ENCODE results near the gene BTN3A1. TPM values are rescaled to one million over a fixed set of nuclear protein-coding genes. Genes with fewer than 3 reads are reported as not detected.
A peak's percentile ranks its signal among the peaks of the same experiment; 100 is the strongest.

The BTN3A1 gene
- total RNA-seq, 4 donors from 2014 or later: 12.3 to 29.3 (median 16.6) TPM

GRCh38 chr6:26362093-26362835 lies 39.8 kb upstream of the BTN3A1 start:
- no peak for DNase-seq (ENCODE audit: low spot score in 2 of 2)
- peaks cover 0 to 26% (median 13%) of the 10 kb centered on the region in 4 donors for H3K4me1 ChIP-seq
- no peak for TF ChIP-seq POLR2A (IDR thresholded peaks at IDR 0.05)
- no peak for TF ChIP-seq CTCF (IDR thresholded peaks at IDR 0.05)
- TF ChIP-seq EP300 (IDR thresholded peaks at IDR 0.05): no peak
- no peak overlapping the region for H3K27ac ChIP-seq
- H3K27me3 ChIP-seq: no peaks in the 10 kb centered on the region
- WGBS, 2 donors: 86 to 88% methylated on average over 9 of the region's 9 CpGs
- H3K4me3 ChIP-seq: no peak overlapping the region
- H3K9me3 ChIP-seq: no peaks in the 10 kb centered on the region
- no peaks in the 10 kb centered on the region for H3K36me3 ChIP-seq

GRCh38 chr6:26362836-26363220 lies 39.2 kb upstream of the BTN3A1 start:
- no peak for DNase-seq (ENCODE audit: low spot score in 2 of 2)
- Histone ChIP-seq H3K36me3 (no peaks in the 10 kb centered on the region), H3K27me3 (no peaks in the 10 kb centered on the region), H3K27ac (no peak overlapping the region), H3K4me1 (peaks cover 0 to 26% (median 13%) of the 10 kb centered on the region in 4 donors), H3K4me3 (no peak overlapping the region), H3K9me3 (no peaks in the 10 kb centered on the region)
- WGBS, 2 donors: 90 to 94% methylated on average over 3 of the region's 3 CpGs
- TF ChIP-seq EP300 (IDR thresholded peaks at IDR 0.05) (no peak), POLR2A (IDR thresholded peaks at IDR 0.05) (no peak), CTCF (IDR thresholded peaks at IDR 0.05) (no peak)

- Histone ChIP-seq H3K27me3 (no peaks in the 10 kb centered on the region), H3K4me3 (peak overlapping the region; percentile 51 to 59 (median 54)), H3K9me3 (no peaks in the 10 kb centered on the region), H3K27ac (peak overlapping the region; percentile 79 to 96 (median 86)), H3K36me3 (peaks cover 0 to 2% (median 0%) of the 10 kb centered on the region in 3 donors), H3K4me1 (peaks cover 0 to 26% (median 13%) of the 10 kb centered on the region in 4 donors)
- WGBS, 2 donors: 47% methylated on average over 6 of the region's 6 CpGs
- no peak for TF ChIP-seq EP300 (IDR thresholded peaks at IDR 0.05)
- TF ChIP-seq CTCF (IDR thresholded peaks at IDR 0.05): no peak
- no peak for TF ChIP-seq POLR2A (IDR thresholded peaks at IDR 0.05)
- peak in 1 of 2 donors; percentile 41 for DNase-seq (ENCODE audit: low spot score in 2 of 2)
These were observed 38.0 kb upstream of the BTN3A1 start for GRCh38 chr6:26363882-26364701.

- WGBS, 2 donors: 0% methylated on average over 1 of the region's 1 CpG
- DNase-seq (ENCODE audit: low spot score in 2 of 2): no peak
- Histone ChIP-seq H3K36me3 (peaks cover 0 to 16% (median 0%) of the 10 kb centered on the region in 3 donors), H3K9me3 (no peaks in the 10 kb centered on the region), H3K27ac (peak overlapping the region; percentile 79 to 96 (median 86)), H3K27me3 (no peaks in the 10 kb centered on the region), H3K4me1 (peaks cover 0 to 26% (median 15%) of the 10 kb centered on the region in 4 donors), H3K4me3 (peak overlapping the region; percentile 51 to 59 (median 54))
- TF ChIP-seq CTCF (IDR thresholded peaks at IDR 0.05) (no peak), POLR2A (IDR thresholded peaks at IDR 0.05) (no peak), EP300 (IDR thresholded peaks at IDR 0.05) (no peak)
These were observed 36.5 kb upstream of the BTN3A1 start for GRCh38 chr6:26365633-26365995.

- Histone ChIP-seq H3K27ac (no peak overlapping the region), H3K27me3 (no peaks in the 10 kb centered on the region), H3K4me1 (peaks cover 0 to 26% (median 15%) of the 10 kb centered on the region in 4 donors), H3K4me3 (no peak overlapping the region), H3K36me3 (peaks cover 0 to 21% (median 0%) of the 10 kb centered on the region in 3 donors), H3K9me3 (no peaks in the 10 kb centered on the region)
- WGBS, 2 donors: 61 to 74% methylated on average over 1 of the region's 1 CpG
- TF ChIP-seq CTCF (IDR thresholded peaks at IDR 0.05): no peak
- no peak for DNase-seq (ENCODE audit: low spot score in 2 of 2)
These were observed 35.6 kb upstream of the BTN3A1 start for GRCh38 chr6:26366504-26366903.

Data from tibial nerve (tissue), 4 donors.